Right atrium auricular region (tissue), 2 donors: ENCODE results near the gene TTC28. TPM values are rescaled to one million over a fixed set of nuclear protein-coding genes. Genes with fewer than 3 reads are reported as not detected.

Experiments used
- DNase-seq: peaks from one replicate; pipeline ENCODE4 v3.0.0-alpha.2; 2019; ENCODE audit warnings: low spot score
- H3K27ac ChIP-seq, 2 donors: fragments of 200-600 bp; sonication (generic); 1 replicate in 1 of 2; 2 replicates in 1 of 2; pipeline ENCODE4 v1.5.1; 2016 to 2019
- H3K27me3 ChIP-seq, 2 donors: fragments of 200-600 bp; sonication (generic); one replicate each; pipeline versions ENCODE4 v1.5.1 to v1.6.0; 2017 to 2019
- H3K36me3 ChIP-seq: fragments of 200-600 bp; sonication (generic); one replicate; pipeline ENCODE4 v1.5.1; 2016
- H3K4me1 ChIP-seq, 2 donors: fragments of 200-600 bp; sonication (generic); one replicate each; pipeline versions ENCODE4 v1.5.1 to v1.6.0; 2017 to 2019
- H3K4me3 ChIP-seq, 2 donors: fragments of 200-600 bp; sonication (generic); 1 replicate in 1 of 2; 2 replicates in 1 of 2; pipeline ENCODE4 v1.5.1; 2017 to 2019; ENCODE audit warnings: mild to moderate bottlenecking in 1 of 2, moderate library complexity in 1 of 2
- H3K9me3 ChIP-seq, 2 donors: fragments of 200-600 bp; sonication (generic); one replicate each; pipeline ENCODE4 v1.5.1; 2019
- total RNA-seq, 2 donors: library from RNA; depleted of rRNA; stranded (reverse); fragments of >200 nt; gene quantifications; one replicate each; pipeline ENCODE4 v1.1.0, GENCODE V29; 2016
- TF ChIP-seq, protein P1 (sequence below), 2 donors: fragments of 200-600 bp; sonication (generic); IDR thresholded peaks; one replicate each; pipeline ENCODE4 v1.5.1; 2019; ENCODE audit warnings: antibody characterized with exemption in 2 of 2

TTC28 gene
- total RNA-seq, 2 donors from 2014 or later = 22.1 to 22.3 TPM

DNA sequence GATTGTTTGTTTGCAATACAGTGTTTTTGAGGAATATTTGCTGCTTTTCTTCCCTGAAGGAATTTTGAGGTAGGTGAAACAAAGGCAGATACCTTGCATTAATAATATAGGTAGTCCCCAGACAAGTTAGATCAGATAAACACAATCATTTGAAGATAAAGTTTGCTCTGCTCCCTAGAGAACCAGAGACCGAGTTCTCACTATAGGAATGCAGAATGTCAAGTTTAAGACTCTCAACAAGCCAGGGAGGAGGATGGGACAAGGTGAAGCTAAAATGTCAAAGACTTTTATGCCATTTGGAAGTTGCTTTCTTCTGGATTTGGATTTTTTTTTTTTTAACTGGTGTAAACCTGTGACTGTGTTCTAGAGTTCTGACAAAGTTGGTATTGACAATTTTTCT is 364.7 kb downstream of the TTC28 start:
- H3K27me3 ChIP-seq = no peaks in the 10 kb centered on the region
- DNase-seq = no peak
- H3K27ac ChIP-seq = no peak overlapping the region
- no peak overlapping the region for H3K4me3 ChIP-seq
- no peaks in the 10 kb centered on the region for H3K4me1 ChIP-seq
- TF ChIP-seq, protein P1, sequence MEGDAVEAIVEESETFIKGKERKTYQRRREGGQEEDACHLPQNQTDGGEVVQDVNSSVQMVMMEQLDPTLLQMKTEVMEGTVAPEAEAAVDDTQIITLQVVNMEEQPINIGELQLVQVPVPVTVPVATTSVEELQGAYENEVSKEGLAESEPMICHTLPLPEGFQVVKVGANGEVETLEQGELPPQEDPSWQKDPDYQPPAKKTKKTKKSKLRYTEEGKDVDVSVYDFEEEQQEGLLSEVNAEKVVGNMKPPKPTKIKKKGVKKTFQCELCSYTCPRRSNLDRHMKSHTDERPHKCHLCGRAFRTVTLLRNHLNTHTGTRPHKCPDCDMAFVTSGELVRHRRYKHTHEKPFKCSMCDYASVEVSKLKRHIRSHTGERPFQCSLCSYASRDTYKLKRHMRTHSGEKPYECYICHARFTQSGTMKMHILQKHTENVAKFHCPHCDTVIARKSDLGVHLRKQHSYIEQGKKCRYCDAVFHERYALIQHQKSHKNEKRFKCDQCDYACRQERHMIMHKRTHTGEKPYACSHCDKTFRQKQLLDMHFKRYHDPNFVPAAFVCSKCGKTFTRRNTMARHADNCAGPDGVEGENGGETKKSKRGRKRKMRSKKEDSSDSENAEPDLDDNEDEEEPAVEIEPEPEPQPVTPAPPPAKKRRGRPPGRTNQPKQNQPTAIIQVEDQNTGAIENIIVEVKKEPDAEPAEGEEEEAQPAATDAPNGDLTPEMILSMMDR (IDR thresholded peaks at IDR 0.05) = no peak
- no peaks in the 10 kb centered on the region for H3K36me3 ChIP-seq
- H3K9me3 ChIP-seq = no peaks in the 10 kb centered on the region

- no peak overlapping the region for H3K27ac ChIP-seq
- H3K4me3 ChIP-seq = no peak overlapping the region
- no peak for DNase-seq
- H3K4me1 ChIP-seq = no peaks in the 10 kb centered on the region
- no peaks in the 10 kb centered on the region for H3K36me3 ChIP-seq
- H3K27me3 ChIP-seq = no peaks in the 10 kb centered on the region
- H3K9me3 ChIP-seq = no peaks in the 10 kb centered on the region
- TF ChIP-seq, protein P1 (IDR thresholded peaks at IDR 0.05) = no peak
These were observed 369.3 kb downstream of the TTC28 start for GRCh38 chr22:28310299-28310698.

DNA sequence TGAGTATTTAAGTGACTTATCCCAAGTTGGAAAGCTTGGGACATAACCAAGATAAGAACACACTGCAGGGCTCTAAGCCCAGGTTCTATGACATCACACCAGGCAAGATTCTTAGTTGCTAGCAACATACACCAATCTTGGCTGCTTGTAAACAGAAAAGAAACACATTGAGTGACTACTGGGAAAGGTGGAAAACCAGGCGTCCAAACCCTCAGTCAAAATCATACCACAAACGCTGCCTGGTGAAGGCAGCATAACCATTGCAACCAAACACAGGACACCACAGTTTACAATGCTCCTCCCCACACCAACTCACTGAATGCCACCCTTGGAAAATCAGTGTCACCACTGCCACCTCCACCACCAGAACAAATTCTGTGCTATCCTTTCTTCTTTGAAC is 379.9 kb downstream of the TTC28 start:
- H3K27ac ChIP-seq = peak overlapping the region in 1 of 2 donors; percentile 61

DNA sequence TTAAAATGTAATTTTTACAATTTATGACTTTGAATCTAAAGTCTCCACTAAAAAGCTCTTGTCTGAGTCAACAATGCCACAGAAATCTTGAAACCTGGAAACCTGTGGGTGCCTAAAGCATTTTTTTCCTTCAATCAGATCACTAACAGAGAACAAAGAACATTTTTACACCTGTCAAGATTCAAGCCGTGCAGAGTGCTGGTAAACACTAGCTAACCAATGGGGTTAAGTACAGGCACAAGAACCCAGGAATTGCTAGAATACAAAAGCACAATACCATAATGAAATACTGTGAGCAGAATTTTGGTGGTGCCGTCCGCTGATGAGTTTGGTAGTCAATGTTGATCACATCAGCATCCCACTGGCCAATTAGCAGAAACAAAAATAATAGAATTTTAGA is 380.3 kb downstream of the TTC28 start:
- H3K4me3 ChIP-seq = no peak overlapping the region
- peak overlapping the region in 1 of 2 donors; percentile 61 for H3K27ac ChIP-seq

More for the DNA sequence above, 379.9 kb downstream of the TTC28 start:
- no peaks in the 10 kb centered on the region for H3K27me3 ChIP-seq
- TF ChIP-seq, protein P1 (IDR thresholded peaks at IDR 0.05) = no peak
- H3K4me1 ChIP-seq = peaks cover 0 to 26% of the 10 kb centered on the region in 2 donors
- no peaks in the 10 kb centered on the region for H3K9me3 ChIP-seq
- DNase-seq = peak; percentile 61
- H3K4me3 ChIP-seq = no peak overlapping the region
- no peaks in the 10 kb centered on the region for H3K36me3 ChIP-seq

DNA sequence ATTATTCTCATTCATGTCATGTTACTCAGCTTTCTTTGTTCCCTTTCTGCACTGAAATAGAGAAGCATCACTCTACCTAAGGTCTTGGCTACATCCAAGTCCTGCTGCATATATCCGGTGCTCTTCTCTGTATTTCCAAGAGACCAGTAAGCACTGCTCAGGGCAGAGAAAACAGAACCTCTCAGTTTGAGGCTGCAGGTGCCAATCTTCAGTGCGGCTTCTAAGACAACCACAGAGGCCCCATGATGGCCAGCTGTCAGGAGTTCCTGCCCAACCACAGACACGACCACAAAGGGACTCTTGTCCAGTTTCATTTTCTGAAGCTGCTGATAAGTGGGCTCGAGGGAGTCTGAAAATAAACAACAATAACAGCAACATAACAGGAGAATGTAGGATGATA is 382.1 kb downstream of the TTC28 start:
- H3K9me3 ChIP-seq = no peaks in the 10 kb centered on the region
- TF ChIP-seq, protein P1 (IDR thresholded peaks at IDR 0.05) = no peak
- H3K27ac ChIP-seq = no peak overlapping the region
- no peaks in the 10 kb centered on the region for H3K27me3 ChIP-seq
- no peak for DNase-seq
- no peaks in the 10 kb centered on the region for H3K36me3 ChIP-seq
- H3K4me1 ChIP-seq = peaks cover 0 to 26% of the 10 kb centered on the region in 2 donors
- no peak overlapping the region for H3K4me3 ChIP-seq

More for the DNA sequence above, 380.3 kb downstream of the TTC28 start:
- Histone ChIP-seq H3K36me3 (no peaks in the 10 kb centered on the region), H3K9me3 (no peaks in the 10 kb centered on the region), H3K27me3 (no peaks in the 10 kb centered on the region), H3K4me1 (peaks cover 0 to 26% of the 10 kb centered on the region in 2 donors)
- no peak for DNase-seq
- TF ChIP-seq, protein P1 (IDR thresholded peaks at IDR 0.05) = no peak

DNA sequence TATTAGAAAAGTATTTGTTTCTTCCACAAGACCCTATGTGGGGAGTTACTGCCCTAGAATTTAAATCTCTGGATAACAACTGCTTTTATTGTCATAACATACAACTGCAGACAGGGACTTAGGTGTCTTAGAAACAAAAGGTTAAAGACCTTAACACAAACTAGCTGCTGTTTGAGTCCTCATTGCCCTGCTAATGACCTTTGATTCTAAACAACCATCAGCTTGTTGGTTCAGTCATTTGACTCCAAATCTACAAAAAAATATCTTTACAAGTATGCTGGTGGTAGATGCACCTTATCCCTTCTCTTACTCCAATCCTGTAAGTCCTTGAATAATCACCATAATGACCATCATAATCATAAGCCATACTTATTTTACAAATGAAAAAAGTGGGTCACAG is 383.2 kb downstream of the TTC28 start:
- H3K9me3 ChIP-seq = no peaks in the 10 kb centered on the region
- peaks cover 0 to 26% of the 10 kb centered on the region in 2 donors for H3K4me1 ChIP-seq
- H3K36me3 ChIP-seq = no peaks in the 10 kb centered on the region
- no peak overlapping the region for H3K4me3 ChIP-seq
- no peaks in the 10 kb centered on the region for H3K27me3 ChIP-seq
- H3K27ac ChIP-seq = no peak overlapping the region
- DNase-seq = no peak
- TF ChIP-seq, protein P1 (IDR thresholded peaks at IDR 0.05) = no peak
